Ishikawa (cell line): ENCODE measurements around the gene SPATA33.

Experiments
- CEBPB ChIP-seq: IDR thresholded peaks from 2 replicates; pipeline ENCODE4 v1.6.1; 2012
- CREB1 ChIP-seq: IDR thresholded peaks from 2 replicates; pipeline ENCODE4 v1.6.1; 2012; ENCODE audit warnings: low read depth
- EP300 ChIP-seq: IDR thresholded peaks from 2 replicates; pipeline ENCODE4 v1.6.1; 2012; ENCODE audit warnings: borderline replicate concordance
- FOXM1 ChIP-seq: IDR thresholded peaks from 2 replicates; pipeline ENCODE4 v1.6.1; 2012; ENCODE audit warnings: low read depth, borderline replicate concordance
- TAF1 ChIP-seq: IDR thresholded peaks from 2 replicates; pipeline ENCODE4 v1.6.1; 2012; ENCODE audit warnings: low read depth, mild to moderate bottlenecking
- TEAD4 ChIP-seq: IDR thresholded peaks from 2 replicates; pipeline ENCODE4 v1.6.1; 2012
- YY1 ChIP-seq: IDR thresholded peaks from 2 replicates; pipeline ENCODE4 v1.6.1; 2012; ENCODE audit warnings: low read depth
- ZBTB7A ChIP-seq: IDR thresholded peaks from 2 replicates; pipeline ENCODE4 v1.6.1; 2012; ENCODE audit warnings: low read depth

- TF ChIP-seq TAF1 (no peak), ZBTB7A (no peak), EP300 (no peak), CEBPB (no peak), FOXM1 (no peak), CREB1 (no peak), YY1 (no peak), TEAD4 (no peak)
Measured at GRCh38 chr16:89696670-89697128, 39.1 kb downstream of the SPATA33 start.
